Neural cell (in vitro differentiated cells): Measurements from ENCODE around the gene SLC4A8.

ENCODE experiments used
- CTCF ChIP-seq: fragments of 450-650 bp; IDR thresholded peaks from 2 replicates; pipeline ENCODE4 v1.5.1; 2014; ENCODE audit warnings: antibody characterized with exemption, mild to moderate bottlenecking, moderate library complexity; ENCODE audit not compliant: poor library complexity, severe bottlenecking
- EZH2 ChIP-seq: fragments of 200-600, 300-800 bp; shearing (Covaris generic), sonication (generic); IDR thresholded peaks from 2 replicates; pipeline ENCODE4 v1.6.1; 2014; ENCODE audit warnings: antibody characterized with exemption, low read length, borderline replicate concordance, mild to moderate bottlenecking; ENCODE audit not compliant: insufficient read depth, poor library complexity, severe bottlenecking
- POLR2AphosphoS5 ChIP-seq: IDR thresholded peaks from 2 replicates; pipeline ENCODE4 v1.6.1; 2012
- TF ChIP-seq, protein P1 (sequence below): IDR thresholded peaks from 2 replicates; pipeline ENCODE4 v1.6.1; 2012; ENCODE audit warnings: borderline replicate concordance

DNA sequence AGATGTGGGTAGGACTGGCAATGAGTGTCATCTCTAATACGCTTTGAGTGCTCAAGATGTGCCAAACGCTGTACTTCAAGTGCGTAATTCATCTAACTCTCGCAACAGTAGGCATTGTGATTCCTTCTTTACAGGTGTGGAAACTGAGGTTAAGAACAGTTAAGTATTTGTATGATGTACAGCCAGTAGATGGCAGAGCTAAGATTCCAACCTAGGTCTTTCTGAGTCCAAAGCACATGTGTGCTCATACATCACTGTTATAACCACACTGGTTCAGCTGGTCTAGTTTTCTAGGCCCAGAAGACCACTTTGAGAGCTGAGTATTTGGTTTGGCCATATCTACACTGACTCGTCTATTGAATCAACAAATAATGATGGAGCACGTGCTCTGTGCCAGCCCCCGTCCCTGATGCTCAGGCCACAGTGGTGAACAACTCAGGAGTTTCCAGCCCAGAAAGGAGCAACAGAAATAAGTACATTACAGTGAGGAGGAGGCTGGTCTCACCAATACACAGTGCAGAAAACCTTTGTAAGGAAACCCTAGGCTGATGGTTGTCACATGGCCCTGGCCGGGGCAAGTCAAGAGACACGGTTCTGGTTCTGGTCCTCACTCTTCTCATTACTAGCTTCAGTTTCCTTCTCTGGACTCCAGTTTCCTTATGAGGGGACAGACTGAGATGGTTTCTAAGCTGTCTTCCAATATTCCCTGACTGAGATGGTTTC lies 97.1 kb downstream of the SLC4A8 start:
- no peak for TF ChIP-seq EZH2
- TF ChIP-seq CTCF = peak; percentile 28
- TF ChIP-seq, protein P1, sequence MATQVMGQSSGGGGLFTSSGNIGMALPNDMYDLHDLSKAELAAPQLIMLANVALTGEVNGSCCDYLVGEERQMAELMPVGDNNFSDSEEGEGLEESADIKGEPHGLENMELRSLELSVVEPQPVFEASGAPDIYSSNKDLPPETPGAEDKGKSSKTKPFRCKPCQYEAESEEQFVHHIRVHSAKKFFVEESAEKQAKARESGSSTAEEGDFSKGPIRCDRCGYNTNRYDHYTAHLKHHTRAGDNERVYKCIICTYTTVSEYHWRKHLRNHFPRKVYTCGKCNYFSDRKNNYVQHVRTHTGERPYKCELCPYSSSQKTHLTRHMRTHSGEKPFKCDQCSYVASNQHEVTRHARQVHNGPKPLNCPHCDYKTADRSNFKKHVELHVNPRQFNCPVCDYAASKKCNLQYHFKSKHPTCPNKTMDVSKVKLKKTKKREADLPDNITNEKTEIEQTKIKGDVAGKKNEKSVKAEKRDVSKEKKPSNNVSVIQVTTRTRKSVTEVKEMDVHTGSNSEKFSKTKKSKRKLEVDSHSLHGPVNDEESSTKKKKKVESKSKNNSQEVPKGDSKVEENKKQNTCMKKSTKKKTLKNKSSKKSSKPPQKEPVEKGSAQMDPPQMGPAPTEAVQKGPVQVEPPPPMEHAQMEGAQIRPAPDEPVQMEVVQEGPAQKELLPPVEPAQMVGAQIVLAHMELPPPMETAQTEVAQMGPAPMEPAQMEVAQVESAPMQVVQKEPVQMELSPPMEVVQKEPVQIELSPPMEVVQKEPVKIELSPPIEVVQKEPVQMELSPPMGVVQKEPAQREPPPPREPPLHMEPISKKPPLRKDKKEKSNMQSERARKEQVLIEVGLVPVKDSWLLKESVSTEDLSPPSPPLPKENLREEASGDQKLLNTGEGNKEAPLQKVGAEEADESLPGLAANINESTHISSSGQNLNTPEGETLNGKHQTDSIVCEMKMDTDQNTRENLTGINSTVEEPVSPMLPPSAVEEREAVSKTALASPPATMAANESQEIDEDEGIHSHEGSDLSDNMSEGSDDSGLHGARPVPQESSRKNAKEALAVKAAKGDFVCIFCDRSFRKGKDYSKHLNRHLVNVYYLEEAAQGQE = no peak
- no peak for TF ChIP-seq POLR2AphosphoS5
